K562 (cell line): Measurements from ENCODE around the gene CYB5D1. TPM values are rescaled to one million over a fixed set of nuclear protein-coding genes. Genes with fewer than 3 reads are reported as not detected.

Source experiments
- BRD9 ChIP-seq: fragments of 450-650 bp; IDR thresholded peaks from 2 replicates; pipeline ENCODE4 v1.6.1; 2018; ENCODE audit warnings: low read depth; ENCODE audit not compliant: partially characterized antibody
- CBFA2T2 ChIP-seq: fragments of 450-650 bp; conservative IDR thresholded peaks from 2 replicates; pipeline ENCODE4 v1.6.1; 2017; ENCODE audit warnings: mild to moderate bottlenecking
- CHD4 ChIP-seq: fragments of 200-600 bp; sonication (generic); IDR thresholded peaks from 3 replicates; pipeline ENCODE4 v1.6.1; 2012; ENCODE audit warnings: low read depth, mild to moderate bottlenecking, mixed read lengths, low read length, inconsistent platforms; ENCODE audit not compliant: insufficient read depth, insufficient replicate concordance, poor library complexity, severe bottlenecking
- HNRNPH1 ChIP-seq: fragments of 200-400 bp; formaldehyde crosslinking; optimal IDR thresholded peaks from 2 replicates; pipeline ENCODE3; 2017; ENCODE audit warnings: low read depth, mild to moderate bottlenecking, low read length, moderate library complexity
- KAT2B ChIP-seq: IDR thresholded peaks from one replicate; pipeline ENCODE4 v1.6.1; 2012; ENCODE audit warnings: low read depth, mild to moderate bottlenecking, control low read depth, inconsistent platforms, low read length, moderate library complexity
- KDM4B ChIP-seq, 2 experiments: fragments of 450-650 bp in 1 of 2; sonication (generic) in 1 of 2; IDR thresholded peaks; 2 replicates each; pipeline ENCODE4 v1.6.1; 2016 to 2017; ENCODE audit warnings: borderline replicate concordance in 2 of 2, antibody characterized with exemption in 1 of 2, low read depth in 1 of 2, mild to moderate bottlenecking in 1 of 2
- MCM7 ChIP-seq, 2 experiments: fragments of 450-650 bp; IDR thresholded peaks; 2 replicates each; pipeline ENCODE4 v1.6.1; 2016 to 2018
- SAFB ChIP-seq: fragments of 200-400 bp; formaldehyde crosslinking; IDR thresholded peaks from 2 replicates; pipeline ENCODE4 v1.6.1; 2017; ENCODE audit warnings: low read depth, low read length, borderline replicate concordance
- ZNF165 ChIP-seq: fragments of 250-450 bp; sonication (Bioruptor Pico); IDR thresholded peaks from 2 replicates; pipeline ENCODE4 v1.4.0; 2020; ENCODE audit warnings: borderline replicate concordance
- polyA plus RNA-seq, 8 experiments: library from polyadenylated mRNA; depleted of rRNA in 4 of 8; stranded (reverse) in 5 of 8; unstranded in 3 of 8; fragments of >200 nt; fragmentation: Nextera tagmentation in 2 of 8; fragmentation: Illumina TruSeq in 1 of 8; extraction: Ambion mirVana in 2 of 8; extraction: Trizol in 1 of 8; gene quantifications; 2 replicates each; pipeline versions ENCODE4 v1.2.1 to v1.2.3, GENCODE V29; 2011 to 2014; ENCODE audit warnings: inconsistent platforms in 1 of 8, missing spikeins in 1 of 8
- total RNA-seq, 7 experiments: library from RNA; depleted of rRNA in 6 of 7; stranded (reverse); fragments of >200 nt in 6 of 7; fragmentation: Illumina TruSeq in 2 of 7; extraction: Trizol in 2 of 7; gene quantifications; 2 replicates each; pipeline versions ENCODE4 v1.2.1 to v1.2.3, GENCODE V29; 2011 to 2021; ENCODE audit warnings: low replicate concordance in 1 of 7
- TF ChIP-seq, protein P1 (sequence below): fragments of 250-450 bp; sonication (Bioruptor Pico); IDR thresholded peaks from 2 replicates; pipeline ENCODE4 v1.4.0; 2020
- TF ChIP-seq, protein P2 (sequence below): fragments of 250-450 bp; sonication (Bioruptor Pico); IDR thresholded peaks from 2 replicates; pipeline ENCODE4 v1.4.0; 2020
- TF ChIP-seq, protein P3 (sequence below): IDR thresholded peaks from 2 replicates; pipeline ENCODE4 v1.6.1; 2016; ENCODE audit warnings: missing genetic modification characterization, missing compliant biosample characterization
- TF ChIP-seq, protein P4 (sequence below): fragments of 250-450 bp; sonication (Bioruptor Pico); IDR thresholded peaks from 2 replicates; pipeline ENCODE4 v1.5.0; 2021; ENCODE audit warnings: mild to moderate bottlenecking, moderate library complexity
- TF ChIP-seq, protein P5 (sequence below): fragments of 450-650 bp; formaldehyde crosslinking; IDR thresholded peaks from 2 replicates; pipeline ENCODE4 v1.4.0; 2022; ENCODE audit warnings: mild to moderate bottlenecking, moderate library complexity

The CYB5D1 gene
- total and polyA plus RNA-seq, 9 of the 15 experiments (the other 6 are each of a cell fraction or from before 2014, with no cell fraction given): 2.4 to 7.9 (median 5.7) TPM

DNA sequence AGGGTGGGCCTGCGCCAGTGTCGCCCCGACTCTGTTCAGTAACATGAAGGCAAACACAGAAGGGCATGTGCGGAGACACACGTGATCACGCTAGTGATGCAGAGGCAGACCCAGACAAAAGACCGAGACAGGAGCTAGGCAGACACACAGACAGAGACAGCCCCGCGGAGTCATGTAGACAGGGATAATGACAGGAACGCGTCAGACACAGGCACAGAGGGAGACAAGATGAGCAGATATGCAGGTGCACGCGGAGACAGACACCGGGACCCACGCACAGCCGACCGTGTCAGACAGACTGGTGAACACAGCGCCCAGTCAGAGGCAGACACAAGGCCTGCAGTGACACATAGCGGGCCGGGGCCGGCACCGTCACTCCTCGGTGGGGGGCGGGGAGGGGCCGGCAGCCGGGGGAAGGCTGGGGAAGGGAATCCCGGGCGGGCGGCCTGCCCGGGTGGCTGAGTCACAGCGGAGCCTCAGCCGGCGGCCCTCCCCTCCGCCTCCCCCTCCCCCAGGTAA is 16.3 kb upstream of the CYB5D1 start (continued):
- TF ChIP-seq, protein P1, sequence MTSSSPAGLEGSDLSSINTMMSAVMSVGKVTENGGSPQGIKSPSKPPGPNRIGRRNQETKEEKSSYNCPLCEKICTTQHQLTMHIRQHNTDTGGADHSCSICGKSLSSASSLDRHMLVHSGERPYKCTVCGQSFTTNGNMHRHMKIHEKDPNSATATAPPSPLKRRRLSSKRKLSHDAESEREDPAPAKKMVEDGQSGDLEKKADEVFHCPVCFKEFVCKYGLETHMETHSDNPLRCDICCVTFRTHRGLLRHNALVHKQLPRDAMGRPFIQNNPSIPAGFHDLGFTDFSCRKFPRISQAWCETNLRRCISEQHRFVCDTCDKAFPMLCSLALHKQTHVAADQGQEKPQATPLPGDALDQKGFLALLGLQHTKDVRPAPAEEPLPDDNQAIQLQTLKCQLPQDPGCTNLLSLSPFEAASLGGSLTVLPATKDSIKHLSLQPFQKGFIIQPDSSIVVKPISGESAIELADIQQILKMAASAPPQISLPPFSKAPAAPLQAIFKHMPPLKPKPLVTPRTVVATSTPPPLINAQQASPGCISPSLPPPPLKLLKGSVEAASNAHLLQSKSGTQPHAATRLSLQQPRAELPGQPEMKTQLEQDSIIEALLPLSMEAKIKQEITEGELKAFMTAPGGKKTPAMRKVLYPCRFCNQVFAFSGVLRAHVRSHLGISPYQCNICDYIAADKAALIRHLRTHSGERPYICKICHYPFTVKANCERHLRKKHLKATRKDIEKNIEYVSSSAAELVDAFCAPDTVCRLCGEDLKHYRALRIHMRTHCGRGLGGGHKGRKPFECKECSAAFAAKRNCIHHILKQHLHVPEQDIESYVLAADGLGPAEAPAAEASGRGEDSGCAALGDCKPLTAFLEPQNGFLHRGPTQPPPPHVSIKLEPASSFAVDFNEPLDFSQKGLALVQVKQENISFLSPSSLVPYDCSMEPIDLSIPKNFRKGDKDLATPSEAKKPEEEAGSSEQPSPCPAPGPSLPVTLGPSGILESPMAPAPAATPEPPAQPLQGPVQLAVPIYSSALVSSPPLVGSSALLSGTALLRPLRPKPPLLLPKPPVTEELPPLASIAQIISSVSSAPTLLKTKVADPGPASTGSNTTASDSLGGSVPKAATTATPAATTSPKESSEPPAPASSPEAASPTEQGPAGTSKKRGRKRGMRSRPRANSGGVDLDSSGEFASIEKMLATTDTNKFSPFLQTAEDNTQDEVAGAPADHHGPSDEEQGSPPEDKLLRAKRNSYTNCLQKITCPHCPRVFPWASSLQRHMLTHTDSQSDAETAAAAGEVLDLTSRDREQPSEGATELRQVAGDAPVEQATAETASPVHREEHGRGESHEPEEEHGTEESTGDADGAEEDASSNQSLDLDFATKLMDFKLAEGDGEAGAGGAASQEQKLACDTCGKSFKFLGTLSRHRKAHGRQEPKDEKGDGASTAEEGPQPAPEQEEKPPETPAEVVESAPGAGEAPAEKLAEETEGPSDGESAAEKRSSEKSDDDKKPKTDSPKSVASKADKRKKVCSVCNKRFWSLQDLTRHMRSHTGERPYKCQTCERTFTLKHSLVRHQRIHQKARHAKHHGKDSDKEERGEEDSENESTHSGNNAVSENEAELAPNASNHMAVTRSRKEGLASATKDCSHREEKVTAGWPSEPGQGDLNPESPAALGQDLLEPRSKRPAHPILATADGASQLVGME: no peak
- TF ChIP-seq, protein P2, sequence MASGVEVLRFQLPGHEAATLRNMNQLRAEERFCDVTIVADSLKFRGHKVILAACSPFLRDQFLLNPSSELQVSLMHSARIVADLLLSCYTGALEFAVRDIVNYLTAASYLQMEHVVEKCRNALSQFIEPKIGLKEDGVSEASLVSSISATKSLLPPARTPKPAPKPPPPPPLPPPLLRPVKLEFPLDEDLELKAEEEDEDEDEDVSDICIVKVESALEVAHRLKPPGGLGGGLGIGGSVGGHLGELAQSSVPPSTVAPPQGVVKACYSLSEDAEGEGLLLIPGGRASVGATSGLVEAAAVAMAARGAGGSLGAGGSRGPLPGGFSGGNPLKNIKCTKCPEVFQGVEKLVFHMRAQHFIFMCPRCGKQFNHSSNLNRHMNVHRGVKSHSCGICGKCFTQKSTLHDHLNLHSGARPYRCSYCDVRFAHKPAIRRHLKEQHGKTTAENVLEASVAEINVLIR: no peak
- TF ChIP-seq ZNF165 (CRISPR knock-in tag) (no peak), SAFB (no peak), BRD9 (peak; percentile 40), CHD4 (no peak), MCM7 (IDR thresholded peaks at IDR 0.05) (no peak), CBFA2T2 (0 out of 2 replicates have a peak, but pooled peaks have one; percentile 1), KAT2B (no peak), KDM4B (IDR thresholded peaks at IDR 0.05; ENCODE audit: borderline replicate concordance in 2 of 2, low read depth in 1 of 2) (no peak), HNRNPH1 (no peak)
- TF ChIP-seq, protein P3, sequence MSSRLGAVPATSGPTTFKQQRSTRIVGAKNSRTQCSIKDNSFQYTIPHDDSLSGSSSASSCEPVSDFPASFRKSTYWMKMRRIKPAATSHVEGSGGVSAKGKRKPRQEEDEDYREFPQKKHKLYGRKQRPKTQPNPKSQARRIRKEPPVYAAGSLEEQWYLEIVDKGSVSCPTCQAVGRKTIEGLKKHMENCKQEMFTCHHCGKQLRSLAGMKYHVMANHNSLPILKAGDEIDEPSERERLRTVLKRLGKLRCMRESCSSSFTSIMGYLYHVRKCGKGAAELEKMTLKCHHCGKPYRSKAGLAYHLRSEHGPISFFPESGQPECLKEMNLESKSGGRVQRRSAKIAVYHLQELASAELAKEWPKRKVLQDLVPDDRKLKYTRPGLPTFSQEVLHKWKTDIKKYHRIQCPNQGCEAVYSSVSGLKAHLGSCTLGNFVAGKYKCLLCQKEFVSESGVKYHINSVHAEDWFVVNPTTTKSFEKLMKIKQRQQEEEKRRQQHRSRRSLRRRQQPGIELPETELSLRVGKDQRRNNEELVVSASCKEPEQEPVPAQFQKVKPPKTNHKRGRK: no peak
- TF ChIP-seq, protein P4, sequence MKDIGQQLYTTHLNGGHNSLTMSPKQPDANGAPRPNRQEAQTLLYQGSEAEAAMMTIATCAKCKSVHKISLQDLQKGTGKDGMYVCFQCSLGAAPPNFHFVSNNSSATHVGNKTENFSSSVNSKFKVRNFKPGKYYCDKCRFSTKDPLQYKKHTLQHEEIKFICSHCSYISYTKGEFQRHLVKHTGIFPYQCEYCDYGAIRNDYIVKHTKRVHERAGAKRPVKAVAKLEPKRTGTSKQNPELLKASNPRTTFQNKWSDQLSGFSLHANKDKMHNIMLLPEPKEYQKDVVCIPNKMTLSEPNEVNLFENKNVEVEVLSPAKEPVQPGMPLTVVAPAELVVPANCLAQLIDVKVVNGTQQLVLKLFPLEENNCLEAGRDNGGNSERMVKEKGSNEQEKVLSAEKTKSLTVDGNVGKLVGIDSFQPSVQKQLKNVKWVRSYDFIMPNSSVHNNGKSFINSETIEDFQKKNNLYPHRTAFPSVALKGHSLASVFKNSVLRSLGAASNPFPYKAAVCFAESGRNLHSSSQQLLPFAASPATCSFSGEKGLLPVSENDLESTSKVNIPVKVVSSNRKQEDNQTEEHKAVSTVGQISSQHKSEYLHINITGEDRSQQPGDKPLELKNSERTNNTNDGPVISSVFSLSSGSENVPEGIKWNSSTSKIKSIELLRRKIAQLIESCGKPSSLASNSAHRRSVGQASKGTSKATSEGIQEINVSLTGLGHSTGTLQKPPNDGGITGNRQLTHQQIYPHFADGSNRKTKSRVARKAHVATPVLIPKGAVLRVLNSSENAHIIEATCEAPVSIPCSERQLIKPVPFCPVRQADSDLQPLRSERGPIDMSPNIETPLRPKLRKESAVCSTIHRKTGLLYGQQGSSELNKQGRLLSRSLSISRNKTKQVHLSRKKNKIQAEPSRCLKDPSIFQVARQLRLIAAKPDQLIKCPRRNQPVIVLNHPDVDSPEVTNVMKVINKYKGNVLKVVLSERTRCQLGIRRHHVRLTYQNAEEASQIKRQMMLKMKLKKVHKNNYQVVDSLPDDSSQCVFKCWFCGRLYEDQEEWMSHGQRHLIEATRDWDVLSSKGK (CRISPR knock-in tag): no peak
- TF ChIP-seq, protein P5, sequence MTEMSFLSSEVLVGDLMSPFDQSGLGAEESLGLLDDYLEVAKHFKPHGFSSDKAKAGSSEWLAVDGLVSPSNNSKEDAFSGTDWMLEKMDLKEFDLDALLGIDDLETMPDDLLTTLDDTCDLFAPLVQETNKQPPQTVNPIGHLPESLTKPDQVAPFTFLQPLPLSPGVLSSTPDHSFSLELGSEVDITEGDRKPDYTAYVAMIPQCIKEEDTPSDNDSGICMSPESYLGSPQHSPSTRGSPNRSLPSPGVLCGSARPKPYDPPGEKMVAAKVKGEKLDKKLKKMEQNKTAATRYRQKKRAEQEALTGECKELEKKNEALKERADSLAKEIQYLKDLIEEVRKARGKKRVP (CRISPR knock-in tag): no peak
